Stimulated activated CD4-positive, alpha-beta T cell treated with anti-CD3 and anti-CD28 coated beads, Interleukin-4, amount 100 ng/mL, for 24 hours (primary cell): ENCODE data around the gene SOX6.

Experiments
- DNase-seq: peaks from one replicate; pipeline ENCODE4 v3.0.0-alpha.2; 2020

The SOX6 gene

GRCh38 chr11:16363706-16364105 lies 7.4 kb upstream of the SOX6 start:
- DNase-seq = no peak

- no peak for DNase-seq
Measured at GRCh38 chr11:16361108-16361865, 4.9 kb upstream of the SOX6 start.

GRCh38 chr11:16359369-16359768 lies 3.0 kb upstream of the SOX6 start:
- no peak for DNase-seq

GRCh38 chr11:16358726-16359125 lies 2.4 kb upstream of the SOX6 start:
- no peak for DNase-seq

- DNase-seq = no peak
Measured at GRCh38 chr11:16357775-16358174, 1.4 kb upstream of the SOX6 start.

- no peak for DNase-seq
Measured at GRCh38 chr11:16356761-16357393, 531 bp upstream of the SOX6 start.

- no peak for DNase-seq
Measured at GRCh38 chr11:16352707-16353106, 3.6 kb downstream of the SOX6 start.

- DNase-seq = no peak
Measured at GRCh38 chr11:16350125-16350524, 6.2 kb downstream of the SOX6 start.

- DNase-seq = no peak
Measured at GRCh38 chr11:16347928-16348685, 8.2 kb downstream of the SOX6 start.

- DNase-seq = no peak
Measured at GRCh38 chr11:16346975-16347374, 9.4 kb downstream of the SOX6 start.

- DNase-seq = no peak
Measured at GRCh38 chr11:16341853-16342252, 14.5 kb downstream of the SOX6 start.

- no peak for DNase-seq
Measured at GRCh38 chr11:16338393-16338792, 18.0 kb downstream of the SOX6 start.

GRCh38 chr11:16337421-16338213 lies 18.7 kb downstream of the SOX6 start:
- DNase-seq = no peak

- no peak for DNase-seq
Measured at GRCh38 chr11:16336721-16337120, 19.6 kb downstream of the SOX6 start.

- no peak for DNase-seq
Measured at GRCh38 chr11:16336204-16336603, 20.1 kb downstream of the SOX6 start.

GRCh38 chr11:16335236-16335962 lies 20.9 kb downstream of the SOX6 start:
- DNase-seq = no peak

GRCh38 chr11:16326679-16327297 lies 29.6 kb downstream of the SOX6 start:
- no peak for DNase-seq

GRCh38 chr11:16322190-16322589 lies 34.2 kb downstream of the SOX6 start:
- DNase-seq = no peak

GRCh38 chr11:16321148-16321547 lies 35.2 kb downstream of the SOX6 start:
- no peak for DNase-seq

- no peak for DNase-seq
Measured at GRCh38 chr11:16318320-16318719, 38.0 kb downstream of the SOX6 start.

GRCh38 chr11:16317712-16318111 lies 38.6 kb downstream of the SOX6 start:
- no peak for DNase-seq

GRCh38 chr11:16313846-16314245 lies 42.5 kb downstream of the SOX6 start:
- no peak for DNase-seq
